IPS-20b (cell line): ENCODE data around the gene EDIL3.

ENCODE experiments used
- H3K27ac ChIP-seq: one replicate; pipeline ENCODE4 v1.5.1; 2013; ENCODE audit warnings: low read length
- H3K27me3 ChIP-seq: 2 replicates; pipeline ENCODE4 v1.6.1; 2013; ENCODE audit warnings: mild to moderate bottlenecking, low read length, inconsistent platforms; ENCODE audit not compliant: insufficient read depth
- H3K36me3 ChIP-seq: 2 replicates; pipeline ENCODE4 v1.6.1; 2013; ENCODE audit warnings: low read depth, mild to moderate bottlenecking, inconsistent platforms, low read length, moderate library complexity; ENCODE audit not compliant: insufficient read depth
- H3K4me1 ChIP-seq: 2 replicates; pipeline ENCODE4 v1.6.1; 2013; ENCODE audit warnings: mild to moderate bottlenecking, control low read depth, inconsistent platforms, low read length, moderate library complexity; ENCODE audit not compliant: insufficient read depth
- H3K4me3 ChIP-seq: 2 replicates; pipeline ENCODE4 v1.5.1; 2013; ENCODE audit warnings: mild to moderate bottlenecking, low read length, inconsistent platforms
- H3K9ac ChIP-seq: 2 replicates; pipeline ENCODE4 v1.6.1; 2013; ENCODE audit warnings: low read depth, mild to moderate bottlenecking, inconsistent platforms, low read length, moderate library complexity
- H3K9me3 ChIP-seq: 2 replicates; pipeline ENCODE4 v1.6.1; 2013; ENCODE audit warnings: mild to moderate bottlenecking, low read depth, low read length, inconsistent platforms; ENCODE audit not compliant: insufficient read depth

The EDIL3 gene

DNA sequence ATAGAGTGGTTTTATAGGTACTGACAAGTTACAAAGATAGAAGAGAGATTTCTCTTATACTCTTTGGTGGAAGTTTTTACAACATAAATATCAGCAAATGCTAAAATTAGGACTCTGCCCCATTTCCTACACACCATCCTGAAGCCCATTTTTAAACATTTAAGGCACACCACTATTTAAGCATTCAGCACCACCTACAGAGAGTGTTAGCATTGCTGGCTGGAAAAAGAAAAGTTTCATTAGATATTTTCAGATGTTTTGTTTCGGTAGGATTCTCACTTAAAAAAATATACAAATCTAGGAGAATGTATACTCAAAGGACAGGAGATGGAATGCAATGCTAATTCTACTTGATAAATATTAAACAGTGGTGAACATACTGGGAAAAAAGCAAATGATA is 471.1 kb downstream of the EDIL3 start:
- Histone ChIP-seq H3K27ac (no peak overlapping the region), H3K9ac (no peak overlapping the region), H3K27me3 (no peaks in the 10 kb centered on the region), H3K9me3 (no peaks in the 10 kb centered on the region), H3K36me3 (no peaks in the 10 kb centered on the region), H3K4me3 (no peak overlapping the region), H3K4me1 (no peaks in the 10 kb centered on the region)

DNA sequence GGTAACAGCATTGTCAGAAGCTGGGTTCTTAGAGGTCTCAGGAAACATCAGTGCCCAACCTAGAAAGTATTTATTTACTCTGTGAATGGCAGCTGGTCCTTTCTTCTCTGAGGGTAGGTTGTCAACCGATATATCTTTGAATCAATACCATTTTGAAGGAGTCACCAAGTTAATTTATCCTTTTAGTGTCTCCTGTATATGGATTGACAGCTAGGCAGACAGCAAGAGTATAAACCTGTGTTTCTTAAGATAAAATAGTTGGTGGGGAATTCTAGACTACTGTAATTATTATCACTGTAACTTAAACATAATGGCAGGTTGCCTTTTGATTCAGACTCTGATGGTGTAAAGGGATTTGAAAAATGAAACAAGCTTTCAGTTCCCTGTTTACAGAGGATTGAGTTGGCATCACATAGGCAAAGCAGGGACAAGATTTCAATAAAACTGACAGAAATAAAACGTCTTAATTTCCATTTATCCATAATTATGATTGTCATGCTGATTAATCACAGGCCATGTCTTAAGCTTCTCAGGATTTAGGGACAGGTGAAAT is 473.2 kb downstream of the EDIL3 start:
- Histone ChIP-seq H3K4me3 (no peak overlapping the region), H3K9me3 (no peaks in the 10 kb centered on the region), H3K9ac (no peak overlapping the region), H3K4me1 (no peaks in the 10 kb centered on the region), H3K27ac (no peak overlapping the region), H3K27me3 (no peaks in the 10 kb centered on the region), H3K36me3 (no peaks in the 10 kb centered on the region)

DNA sequence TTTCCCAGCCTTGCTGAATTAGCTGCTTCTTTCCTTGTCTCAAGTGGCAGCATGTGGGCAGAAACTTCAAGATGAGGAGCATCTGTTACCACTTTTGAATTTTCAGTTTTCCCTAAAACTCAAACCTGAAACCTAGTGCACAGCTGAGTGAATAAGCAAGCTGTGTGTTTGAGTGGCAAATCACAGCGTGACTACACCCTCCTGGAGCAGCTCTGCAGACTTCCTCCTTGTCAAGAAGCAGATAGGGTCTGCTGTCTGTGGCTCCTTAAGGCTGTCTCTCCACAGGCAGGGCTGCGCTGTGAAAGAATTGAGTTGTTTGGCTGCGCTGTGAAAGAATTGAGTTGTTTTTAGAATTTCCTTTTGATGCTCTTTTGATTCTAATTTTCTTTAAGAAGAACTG is 484.4 kb downstream of the EDIL3 start:
- Histone ChIP-seq H3K27me3 (no peaks in the 10 kb centered on the region), H3K27ac (no peak overlapping the region), H3K4me3 (no peak overlapping the region), H3K9ac (no peak overlapping the region), H3K36me3 (no peaks in the 10 kb centered on the region), H3K9me3 (no peaks in the 10 kb centered on the region), H3K4me1 (no peaks in the 10 kb centered on the region)

DNA sequence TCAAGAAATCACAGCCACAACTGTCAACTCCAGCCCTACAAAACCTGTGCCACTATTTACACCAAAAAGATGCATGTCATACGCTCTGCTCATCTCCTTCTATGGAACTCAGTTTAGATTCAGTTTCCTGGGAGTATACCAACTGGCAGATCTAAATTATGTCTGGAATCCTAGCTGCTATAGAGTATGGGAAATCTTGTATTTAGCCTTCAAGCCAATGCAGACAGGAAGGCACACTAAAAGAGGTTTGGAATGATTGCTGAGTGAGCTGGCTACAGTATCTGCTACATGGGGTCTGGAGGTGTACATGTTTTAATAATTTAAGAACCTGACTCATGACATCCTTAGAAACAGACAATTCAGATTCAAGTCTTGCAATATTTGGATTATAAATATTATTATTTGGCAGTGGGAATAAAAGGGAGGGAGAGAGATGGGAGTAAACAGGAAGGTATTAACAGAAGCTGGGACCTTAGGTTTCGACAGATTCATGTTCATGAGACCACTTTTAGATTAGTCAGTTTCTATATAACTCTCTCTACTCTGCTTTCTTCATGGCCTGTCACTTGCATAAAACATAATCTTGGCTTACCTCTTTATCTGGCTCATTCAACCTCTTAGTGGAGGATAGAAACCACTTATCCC is 485.2 kb downstream of the EDIL3 start:
- Histone ChIP-seq H3K4me1 (no peaks in the 10 kb centered on the region), H3K9ac (no peak overlapping the region), H3K36me3 (no peaks in the 10 kb centered on the region), H3K27me3 (no peaks in the 10 kb centered on the region), H3K27ac (no peak overlapping the region), H3K9me3 (no peaks in the 10 kb centered on the region), H3K4me3 (no peak overlapping the region)

GRCh38 chr5:83895860-83896259 is 488.8 kb downstream of the EDIL3 start:
- H3K9ac ChIP-seq, result no peak overlapping the region
- no peaks in the 10 kb centered on the region for H3K9me3 ChIP-seq
- H3K27ac ChIP-seq, result no peak overlapping the region
- H3K4me3 ChIP-seq, result no peak overlapping the region
- no peaks in the 10 kb centered on the region for H3K27me3 ChIP-seq
- H3K36me3 ChIP-seq, result no peaks in the 10 kb centered on the region
- no peaks in the 10 kb centered on the region for H3K4me1 ChIP-seq

GRCh38 chr5:83891261-83891660 is 493.4 kb downstream of the EDIL3 start:
- Histone ChIP-seq H3K27me3 (no peaks in the 10 kb centered on the region), H3K9ac (no peak overlapping the region), H3K27ac (no peak overlapping the region), H3K9me3 (no peaks in the 10 kb centered on the region), H3K36me3 (no peaks in the 10 kb centered on the region), H3K4me1 (no peaks in the 10 kb centered on the region), H3K4me3 (no peak overlapping the region)
